ENCODE measurements around the gene FMNL2. TPM values are rescaled to one million over a fixed set of nuclear protein-coding genes. Genes with fewer than 3 reads are reported as not detected.

The FMNL2 gene
- total RNA-seq, 1 donor from 2014 or later, result 41.7 TPM

DNA sequence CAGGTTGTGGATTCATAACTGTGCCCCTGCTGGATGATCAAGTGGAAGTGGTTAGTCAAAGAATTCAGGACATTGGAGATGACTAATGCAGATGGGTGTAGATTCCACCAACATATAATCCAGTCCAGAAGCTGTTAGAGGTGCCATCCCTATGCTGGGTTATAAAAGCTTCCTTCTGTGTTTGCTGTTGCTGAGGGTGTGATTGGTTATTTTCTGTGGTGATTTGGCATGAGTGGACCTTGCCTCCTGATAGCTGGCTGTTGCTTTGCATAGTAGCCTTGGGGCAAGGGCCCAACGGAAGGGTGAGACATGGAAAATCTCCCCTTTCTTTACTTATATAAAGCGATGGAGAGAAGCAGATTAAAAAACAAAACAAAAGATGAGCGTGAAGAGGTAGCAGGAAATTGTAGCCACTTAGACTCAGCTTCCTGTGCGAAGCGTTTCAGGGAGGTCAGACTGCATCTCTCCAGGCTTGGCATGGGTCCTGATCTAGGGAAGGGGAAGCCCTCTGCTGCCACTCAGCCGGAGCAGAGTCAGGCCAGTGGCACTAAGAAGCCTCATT lies 190.4 kb downstream of the FMNL2 start:
- no peaks in the 10 kb centered on the region for H3K36me3 Mint-ChIP-seq (ENCODE audit: low read depth, unreplicated experiment)
- no peaks in the 10 kb centered on the region for H3K9me3 Mint-ChIP-seq (ENCODE audit: unreplicated experiment)
- DNase-seq (ENCODE audit: low spot score), result no peak
- H3K4me1 Mint-ChIP-seq (ENCODE audit: unreplicated experiment), result peaks cover 29% of the 10 kb centered on the region
- H3K27me3 Mint-ChIP-seq (ENCODE audit: unreplicated experiment), result no peaks in the 10 kb centered on the region
- H3K4me3 Mint-ChIP-seq (ENCODE audit: unreplicated experiment), result no peak overlapping the region
- H3K27ac Mint-ChIP-seq (ENCODE audit: unreplicated experiment), result peak overlapping the region; percentile 62
- TF ChIP-seq, protein P1, sequence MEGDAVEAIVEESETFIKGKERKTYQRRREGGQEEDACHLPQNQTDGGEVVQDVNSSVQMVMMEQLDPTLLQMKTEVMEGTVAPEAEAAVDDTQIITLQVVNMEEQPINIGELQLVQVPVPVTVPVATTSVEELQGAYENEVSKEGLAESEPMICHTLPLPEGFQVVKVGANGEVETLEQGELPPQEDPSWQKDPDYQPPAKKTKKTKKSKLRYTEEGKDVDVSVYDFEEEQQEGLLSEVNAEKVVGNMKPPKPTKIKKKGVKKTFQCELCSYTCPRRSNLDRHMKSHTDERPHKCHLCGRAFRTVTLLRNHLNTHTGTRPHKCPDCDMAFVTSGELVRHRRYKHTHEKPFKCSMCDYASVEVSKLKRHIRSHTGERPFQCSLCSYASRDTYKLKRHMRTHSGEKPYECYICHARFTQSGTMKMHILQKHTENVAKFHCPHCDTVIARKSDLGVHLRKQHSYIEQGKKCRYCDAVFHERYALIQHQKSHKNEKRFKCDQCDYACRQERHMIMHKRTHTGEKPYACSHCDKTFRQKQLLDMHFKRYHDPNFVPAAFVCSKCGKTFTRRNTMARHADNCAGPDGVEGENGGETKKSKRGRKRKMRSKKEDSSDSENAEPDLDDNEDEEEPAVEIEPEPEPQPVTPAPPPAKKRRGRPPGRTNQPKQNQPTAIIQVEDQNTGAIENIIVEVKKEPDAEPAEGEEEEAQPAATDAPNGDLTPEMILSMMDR (IDR thresholded peaks at IDR 0.05; ENCODE audit: unreplicated experiment), result no peak

GRCh38 chr2:152529420-152530115 lies 194.6 kb downstream of the FMNL2 start:
- Mint-ChIP-seq H3K36me3 (ENCODE audit: low read depth, unreplicated experiment) (no peaks in the 10 kb centered on the region), H3K9me3 (ENCODE audit: unreplicated experiment) (no peaks in the 10 kb centered on the region), H3K4me1 (ENCODE audit: unreplicated experiment) (peaks cover 26% of the 10 kb centered on the region), H3K27me3 (ENCODE audit: unreplicated experiment) (no peaks in the 10 kb centered on the region), H3K4me3 (ENCODE audit: unreplicated experiment) (no peak overlapping the region), H3K27ac (ENCODE audit: unreplicated experiment) (no peak overlapping the region)
- TF ChIP-seq, protein P1 (IDR thresholded peaks at IDR 0.05; ENCODE audit: unreplicated experiment), result no peak
- DNase-seq (ENCODE audit: low spot score), result no peak

DNA sequence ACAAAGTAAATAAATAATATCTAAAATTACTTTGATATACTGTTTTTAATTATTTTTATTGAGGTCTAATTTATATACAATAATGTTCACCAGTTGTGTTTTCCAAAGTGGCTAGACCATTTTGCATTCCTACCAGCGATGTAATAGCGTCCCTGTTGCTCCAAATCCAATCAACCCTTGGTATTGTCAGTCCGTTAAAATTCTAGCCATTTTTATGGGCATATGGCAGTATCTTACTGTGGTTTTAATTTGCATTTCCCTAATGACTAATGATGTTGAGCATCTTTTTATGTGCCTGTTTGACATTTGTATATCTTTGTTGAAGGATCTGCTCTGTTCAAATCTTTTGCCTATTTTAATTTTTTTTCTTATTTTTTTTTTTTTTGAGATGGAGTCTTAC lies 197.3 kb downstream of the FMNL2 start:
- TF ChIP-seq, protein P1 (IDR thresholded peaks at IDR 0.05; ENCODE audit: unreplicated experiment), result no peak
- no peaks in the 10 kb centered on the region for H3K27me3 Mint-ChIP-seq (ENCODE audit: unreplicated experiment)
- H3K27ac Mint-ChIP-seq (ENCODE audit: unreplicated experiment), result no peak overlapping the region
- H3K4me3 Mint-ChIP-seq (ENCODE audit: unreplicated experiment), result no peak overlapping the region
- no peaks in the 10 kb centered on the region for H3K36me3 Mint-ChIP-seq (ENCODE audit: low read depth, unreplicated experiment)
- no peaks in the 10 kb centered on the region for H3K9me3 Mint-ChIP-seq (ENCODE audit: unreplicated experiment)
- no peak for DNase-seq (ENCODE audit: low spot score)
- peaks cover 30% of the 10 kb centered on the region for H3K4me1 Mint-ChIP-seq (ENCODE audit: unreplicated experiment)

DNA sequence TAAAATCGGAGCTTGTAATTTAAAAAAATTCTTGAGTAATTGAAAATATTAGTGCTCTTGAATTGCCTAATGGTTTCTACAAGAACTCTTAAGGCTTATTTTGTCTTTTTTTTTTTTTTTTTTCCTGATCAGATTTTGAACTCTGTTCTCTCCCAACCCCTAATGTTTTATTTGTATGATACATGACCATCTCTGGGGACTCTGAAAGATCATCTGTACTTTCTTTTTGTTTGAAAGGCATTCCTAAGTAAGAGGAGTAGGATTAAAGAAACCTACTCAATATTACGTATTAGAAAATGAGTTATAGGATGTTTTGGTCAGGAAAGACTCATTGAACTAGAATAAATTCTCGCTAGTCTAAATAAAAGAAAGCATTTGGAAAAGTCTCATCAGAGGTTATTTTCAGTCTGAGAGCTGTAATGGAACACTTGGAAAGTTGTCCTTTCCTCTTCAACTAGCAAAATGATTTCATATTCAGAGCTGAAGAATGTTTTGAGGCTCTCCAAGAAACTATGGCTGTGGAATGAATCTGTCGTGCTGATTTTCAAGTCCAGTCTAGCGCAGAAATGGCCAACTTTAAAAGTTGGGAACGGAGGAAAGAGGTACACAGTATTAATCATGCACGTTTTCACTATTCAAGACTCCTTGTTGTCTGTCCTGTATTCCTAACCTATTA lies 199.6 kb downstream of the FMNL2 start:
- Mint-ChIP-seq H3K36me3 (ENCODE audit: low read depth, unreplicated experiment) (no peaks in the 10 kb centered on the region), H3K9me3 (ENCODE audit: unreplicated experiment) (no peaks in the 10 kb centered on the region), H3K27ac (ENCODE audit: unreplicated experiment) (no peak overlapping the region), H3K4me3 (ENCODE audit: unreplicated experiment) (no peak overlapping the region), H3K27me3 (ENCODE audit: unreplicated experiment) (no peaks in the 10 kb centered on the region), H3K4me1 (ENCODE audit: unreplicated experiment) (peaks cover 25% of the 10 kb centered on the region)
- TF ChIP-seq, protein P1 (IDR thresholded peaks at IDR 0.05; ENCODE audit: unreplicated experiment), result no peak
- DNase-seq (ENCODE audit: low spot score), result no peak

Data from endothelial cell (in vitro differentiated cells).